Gastroesophageal sphincter (tissue), 4 donors: Measurements from ENCODE around the gene PGLYRP4. TPM values are rescaled to one million over a fixed set of nuclear protein-coding genes. Genes with fewer than 3 reads are reported as not detected.

Source experiments
- ATAC-seq: fragments of 150-250 bp; one replicate; pipeline ENCODE4 v1.9.1; 2016; ENCODE audit warnings: mild to moderate bottlenecking, moderate library complexity
- H3K27ac ChIP-seq, 4 donors: fragments of 200-600 bp; sonication (generic) in 3 of 4; 1 replicate in 3 of 4; 2 replicates in 1 of 4; pipeline ENCODE4 v1.5.1; 2016 to 2019
- H3K27me3 ChIP-seq: fragments of 200-600 bp; sonication (generic); one replicate; pipeline ENCODE4 v1.5.1; 2019
- H3K36me3 ChIP-seq, 2 donors: fragments of 200-600 bp; sonication (generic); one replicate each; pipeline ENCODE4 v1.5.1; 2019; ENCODE audit warnings: control low read depth in 1 of 2
- H3K4me1 ChIP-seq, 3 donors: fragments of 200-600 bp; sonication (generic); 1 replicate in 2 of 3; 2 replicates in 1 of 3; pipeline ENCODE4 v1.5.1; 2016 to 2019; ENCODE audit warnings: control low read depth in 2 of 3
- H3K4me3 ChIP-seq, 2 donors: fragments of 200-600 bp; sonication (generic); one replicate each; pipeline ENCODE4 v1.5.1; 2019; ENCODE audit warnings: mild to moderate bottlenecking in 1 of 2, moderate library complexity in 1 of 2
- H3K9me3 ChIP-seq, 3 donors: fragments of 200-600 bp; sonication (generic); one replicate each; pipeline ENCODE4 v1.5.1; 2017 to 2019; ENCODE audit warnings: control low read depth in 2 of 3
- CTCF ChIP-seq, 4 experiments: fragments of 200-600 bp in 2 of 4; fragments of 450-650 bp in 2 of 4; sonication (generic) in 1 of 4; IDR thresholded peaks; one replicate each; pipeline ENCODE4 v1.5.1; 2017 to 2019; ENCODE audit warnings: antibody characterized with exemption in 4 of 4, mild to moderate bottlenecking in 2 of 4, moderate library complexity in 2 of 4
- EP300 ChIP-seq: sonication (generic); formaldehyde crosslinking; IDR thresholded peaks from one replicate; pipeline ENCODE4 v1.6.1; 2017; ENCODE audit warnings: antibody characterized with exemption, mild to moderate bottlenecking
- POLR2A ChIP-seq, 2 donors: fragments of 450-650 bp; IDR thresholded peaks; one replicate each; pipeline ENCODE4 v1.6.1; 2017; ENCODE audit warnings: antibody characterized with exemption in 2 of 2, mild to moderate bottlenecking in 2 of 2, moderate library complexity in 1 of 2
- POLR2AphosphoS5 ChIP-seq: sonication (generic); formaldehyde crosslinking; IDR thresholded peaks from one replicate; pipeline ENCODE4 v1.6.1; 2017; ENCODE audit warnings: antibody characterized with exemption
- WGBS, 2 donors: methylation state at CpG; one replicate each; pipeline ENCODE4 v1.1.5; 2018; ENCODE audit warnings: low coverage in 1 of 2; 5-methylcytosine and 5-hydroxymethylcytosine counted together
- total RNA-seq, 4 donors: library from RNA; depleted of rRNA; stranded (reverse); fragments of >200 nt; gene quantifications; one replicate each; pipeline ENCODE4 v1.1.0, GENCODE V29; 2016

PGLYRP4 gene
- total RNA-seq, 4 donors from 2014 or later, result not detected

GRCh38 chr1:153370146-153370545 lies 21.5 kb upstream of the PGLYRP4 start:
- Histone ChIP-seq H3K9me3 (no peaks in the 10 kb centered on the region), H3K4me1 (no peaks in the 10 kb centered on the region), H3K27me3 (peaks cover 13% of the 10 kb centered on the region), H3K27ac (no peak overlapping the region), H3K4me3 (no peak overlapping the region), H3K36me3 (no peaks in the 10 kb centered on the region)
- TF ChIP-seq CTCF (IDR thresholded peaks at IDR 0.05), result no peak
- no peak for TF ChIP-seq POLR2A (IDR thresholded peaks at IDR 0.05)
- TF ChIP-seq POLR2AphosphoS5, result no peak
- no peak for TF ChIP-seq EP300
- ATAC-seq, result no peak
- 74% methylated on average over 3 of the region's 3 CpGs; no CpG with 5 or more reads in 1 of the 2 donors for WGBS, 2 donors

GRCh38 chr1:153368495-153368894 lies 19.9 kb upstream of the PGLYRP4 start:
- Histone ChIP-seq H3K4me1 (no peaks in the 10 kb centered on the region), H3K4me3 (no peak overlapping the region), H3K9me3 (no peaks in the 10 kb centered on the region), H3K36me3 (no peaks in the 10 kb centered on the region), H3K27me3 (peaks cover 17% of the 10 kb centered on the region), H3K27ac (no peak overlapping the region)
- ATAC-seq, result no peak
- WGBS, 2 donors, result 42 to 87% methylated on average over 2 of the region's 2 CpGs
- TF ChIP-seq POLR2A (IDR thresholded peaks at IDR 0.05) (no peak), EP300 (no peak), CTCF (IDR thresholded peaks at IDR 0.05) (no peak), POLR2AphosphoS5 (no peak)

GRCh38 chr1:153367090-153367489 lies 18.4 kb upstream of the PGLYRP4 start:
- H3K36me3 ChIP-seq, result no peaks in the 10 kb centered on the region
- H3K27me3 ChIP-seq, result peaks cover 17% of the 10 kb centered on the region
- TF ChIP-seq EP300 (no peak), CTCF (IDR thresholded peaks at IDR 0.05) (no peak), POLR2A (IDR thresholded peaks at IDR 0.05) (no peak), POLR2AphosphoS5 (no peak)
- H3K4me3 ChIP-seq, result no peak overlapping the region
- ATAC-seq, result no peak
- 33 to 47% methylated on average over 1 to 2 of the region's 2 CpGs for WGBS, 2 donors
- H3K9me3 ChIP-seq, result no peaks in the 10 kb centered on the region
- H3K4me1 ChIP-seq, result no peaks in the 10 kb centered on the region
- no peak overlapping the region for H3K27ac ChIP-seq

- 73% methylated on average over 4 of the region's 6 CpGs; no CpG with 5 or more reads in 1 of the 2 donors for WGBS, 2 donors
- no peak for ATAC-seq
Observed at GRCh38 chr1:153366261-153366660, 17.6 kb upstream of the PGLYRP4 start.

GRCh38 chr1:153365696-153366095 lies 17.1 kb upstream of the PGLYRP4 start:
- no peak for TF ChIP-seq EP300
- no peak for TF ChIP-seq POLR2AphosphoS5
- TF ChIP-seq POLR2A (IDR thresholded peaks at IDR 0.05), result no peak
- no peak for TF ChIP-seq CTCF (IDR thresholded peaks at IDR 0.05)
- H3K27me3 ChIP-seq, result peaks cover 17% of the 10 kb centered on the region
- H3K27ac ChIP-seq, result no peak overlapping the region
- WGBS, 2 donors, result 52 to 60% methylated on average over 1 to 6 of the region's 8 CpGs
- no peak overlapping the region for H3K4me3 ChIP-seq
- no peaks in the 10 kb centered on the region for H3K36me3 ChIP-seq
- H3K9me3 ChIP-seq, result no peaks in the 10 kb centered on the region
- H3K4me1 ChIP-seq, result no peaks in the 10 kb centered on the region
- no peak for ATAC-seq

More at GRCh38 chr1:153366261-153366660, 17.6 kb upstream of the PGLYRP4 start:
- Histone ChIP-seq H3K4me1 (no peaks in the 10 kb centered on the region), H3K4me3 (no peak overlapping the region), H3K36me3 (no peaks in the 10 kb centered on the region), H3K27ac (no peak overlapping the region), H3K9me3 (no peaks in the 10 kb centered on the region), H3K27me3 (peaks cover 17% of the 10 kb centered on the region)
- TF ChIP-seq EP300 (no peak), POLR2AphosphoS5 (no peak)
